Measurements from ENCODE around the gene MINDY4.

MINDY4 gene

GRCh38 chr7:30775992-30776391 is 4.8 kb downstream of the MINDY4 start:
- no peak for DNase-seq (ENCODE audit: low spot score)

DNA sequence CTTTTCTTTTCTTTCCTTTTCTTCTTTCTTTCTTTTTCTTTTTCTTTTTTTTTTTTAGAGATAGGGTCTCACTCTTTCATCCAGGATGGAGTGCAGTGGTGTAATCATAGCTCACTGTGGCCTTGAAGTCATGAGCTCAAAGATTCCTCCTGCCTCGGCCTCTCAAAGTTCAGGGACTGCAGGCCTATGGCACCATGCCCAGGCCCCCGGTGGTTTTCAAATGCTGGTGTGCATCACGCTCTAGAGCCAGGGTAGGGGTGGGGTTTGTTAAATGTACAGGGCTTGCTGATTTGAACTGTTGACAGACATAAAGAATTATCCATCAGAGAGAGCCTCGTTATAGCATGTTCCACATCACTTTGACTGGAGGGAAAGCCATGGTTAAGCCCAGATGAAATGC is 5.8 kb downstream of the MINDY4 start:
- DNase-seq (ENCODE audit: low spot score) = no peak

GRCh38 chr7:30778255-30779025 is 7.2 kb downstream of the MINDY4 start:
- no peak for DNase-seq (ENCODE audit: low spot score)

DNA sequence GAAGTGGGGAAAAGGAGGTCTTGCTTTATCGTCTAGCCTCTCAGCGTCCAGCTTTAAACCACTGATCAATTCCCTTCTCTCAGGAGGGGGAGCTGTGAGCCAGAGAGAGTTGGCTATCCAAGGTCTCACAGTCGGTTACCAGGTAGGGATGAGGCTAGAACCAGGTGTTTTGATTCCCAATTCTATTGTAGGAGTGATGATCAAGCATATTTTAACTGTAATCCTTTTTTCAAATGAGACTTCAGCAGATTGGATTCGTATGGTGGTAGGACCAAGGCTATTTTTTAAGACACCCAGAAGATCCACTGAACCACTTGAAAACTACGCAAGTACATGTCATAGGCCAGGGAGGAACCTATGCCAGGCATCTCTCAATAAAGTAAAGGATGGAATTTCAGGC is 8.4 kb downstream of the MINDY4 start:
- no peak for DNase-seq (ENCODE audit: low spot score)

- no peak for DNase-seq (ENCODE audit: low spot score)
Measured at GRCh38 chr7:30780941-30781340, 9.7 kb downstream of the MINDY4 start.

GRCh38 chr7:30782690-30783089 is 11.5 kb downstream of the MINDY4 start:
- no peak for DNase-seq (ENCODE audit: low spot score)

DNA sequence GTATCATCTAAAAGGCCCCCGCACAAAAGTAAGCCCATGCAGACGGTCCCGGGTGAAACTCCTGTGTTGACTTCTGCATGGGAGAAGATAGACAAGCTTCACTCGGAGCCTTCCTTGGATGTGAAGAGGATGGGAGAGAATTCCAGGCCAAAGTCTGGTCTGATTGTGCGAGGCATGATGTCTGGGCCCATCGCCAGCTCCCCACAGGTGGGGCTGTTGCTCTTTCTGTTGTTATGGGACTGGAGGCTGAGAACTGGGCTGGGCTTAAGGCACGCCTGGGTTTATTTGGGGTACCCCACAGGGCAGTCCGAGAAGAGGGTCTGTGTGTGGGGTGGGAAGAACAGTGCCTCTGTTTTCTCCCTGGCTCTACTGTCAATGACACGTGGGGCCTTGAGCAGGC is 14.6 kb downstream of the MINDY4 start:
- DNase-seq (ENCODE audit: low spot score) = no peak

DNA sequence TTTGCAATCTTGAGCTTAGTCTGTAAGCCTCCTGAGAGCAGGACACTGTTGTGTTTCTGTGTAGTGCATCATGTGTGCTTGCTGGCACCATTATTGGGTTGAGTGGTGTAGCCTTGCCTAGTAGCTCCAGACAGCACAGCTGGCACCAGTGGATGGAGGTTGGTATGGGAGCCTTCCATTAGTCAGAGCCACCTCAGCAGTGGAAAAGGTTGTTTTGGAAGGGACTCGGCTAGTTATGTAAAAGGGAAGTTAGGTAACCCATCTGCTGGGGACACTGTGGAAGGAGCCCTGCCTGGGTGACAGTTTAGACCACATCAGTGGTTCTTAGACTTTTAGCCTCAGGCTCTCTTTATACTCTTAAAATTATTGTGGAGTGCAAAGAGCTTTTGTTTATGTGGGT is 16.3 kb downstream of the MINDY4 start:
- no peak for DNase-seq (ENCODE audit: low spot score)

GRCh38 chr7:30788640-30789333 is 17.6 kb downstream of the MINDY4 start:
- no peak for DNase-seq (ENCODE audit: low spot score)

- no peak for DNase-seq (ENCODE audit: low spot score)
Measured at GRCh38 chr7:30789334-30789711, 18.1 kb downstream of the MINDY4 start.

DNA sequence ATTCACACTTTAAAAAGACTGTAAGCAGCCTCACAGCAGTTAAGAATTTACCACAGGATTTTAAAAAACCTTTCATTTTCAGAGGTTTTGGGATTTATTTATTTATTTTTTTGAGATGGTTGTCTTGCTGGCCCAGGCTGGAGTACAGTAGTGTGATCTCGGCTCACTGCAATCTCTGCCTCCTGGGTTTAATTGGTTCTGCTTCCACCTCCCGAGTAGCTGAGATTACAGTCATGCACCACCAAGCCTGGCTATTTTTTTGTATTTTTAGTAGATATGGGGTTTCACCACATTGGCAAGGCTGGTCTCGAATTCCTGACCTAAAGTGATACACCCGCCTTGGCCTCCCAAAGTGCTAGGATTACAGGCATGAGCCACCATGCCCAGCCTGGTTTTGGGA is 19.1 kb downstream of the MINDY4 start:
- DNase-seq (ENCODE audit: low spot score) = no peak

GRCh38 chr7:30791114-30791513 is 19.9 kb downstream of the MINDY4 start:
- no peak for DNase-seq (ENCODE audit: low spot score)

DNA sequence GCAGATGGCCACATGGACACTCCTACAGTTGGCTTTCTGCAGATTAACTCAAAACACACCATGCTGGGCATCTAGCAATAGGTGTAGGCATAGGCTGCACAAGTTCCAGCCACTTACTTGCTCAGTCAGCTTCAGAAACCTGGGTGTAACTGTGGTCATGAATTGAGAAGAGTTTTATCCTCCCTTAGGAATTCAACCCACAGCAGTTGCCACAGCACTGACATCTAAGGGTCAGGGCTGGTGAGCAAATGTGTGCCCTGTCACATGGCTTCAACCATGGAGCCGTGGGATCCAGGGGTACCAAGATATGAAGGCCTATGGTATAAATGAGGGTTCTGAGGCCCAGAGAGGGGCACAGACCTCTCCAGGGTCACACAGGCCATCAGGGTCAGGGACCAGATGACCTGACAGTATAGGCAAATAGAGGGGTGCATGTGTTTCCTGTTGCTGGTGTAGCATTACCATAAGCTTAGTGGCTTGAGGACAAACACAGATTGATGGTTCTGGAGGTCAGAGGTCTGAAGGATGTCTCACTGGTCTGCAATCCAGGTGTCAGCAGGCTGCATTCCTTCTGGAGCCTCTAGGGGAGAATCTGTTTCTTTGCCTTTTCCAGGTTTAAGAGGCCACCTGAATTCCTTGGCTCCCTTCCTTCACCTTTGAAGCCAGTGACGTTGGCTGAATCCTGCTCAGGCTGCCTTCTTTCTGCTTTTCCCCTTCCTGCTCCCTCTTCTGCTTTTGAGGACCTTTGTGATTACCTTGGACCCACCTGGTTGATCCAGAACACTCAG is 24.1 kb downstream of the MINDY4 start:
- no peak for DNase-seq (ENCODE audit: low spot score)

- no peak for DNase-seq (ENCODE audit: low spot score)
Measured at GRCh38 chr7:30796105-30796869, 25.1 kb downstream of the MINDY4 start.

- no peak for DNase-seq (ENCODE audit: low spot score)
Measured at GRCh38 chr7:30797176-30798040, 26.2 kb downstream of the MINDY4 start.

- no peak for DNase-seq (ENCODE audit: low spot score)
Measured at GRCh38 chr7:30799206-30799975, 28.2 kb downstream of the MINDY4 start.

- DNase-seq (ENCODE audit: low spot score) = no peak
Measured at GRCh38 chr7:30799976-30800661, 28.9 kb downstream of the MINDY4 start.

DNA sequence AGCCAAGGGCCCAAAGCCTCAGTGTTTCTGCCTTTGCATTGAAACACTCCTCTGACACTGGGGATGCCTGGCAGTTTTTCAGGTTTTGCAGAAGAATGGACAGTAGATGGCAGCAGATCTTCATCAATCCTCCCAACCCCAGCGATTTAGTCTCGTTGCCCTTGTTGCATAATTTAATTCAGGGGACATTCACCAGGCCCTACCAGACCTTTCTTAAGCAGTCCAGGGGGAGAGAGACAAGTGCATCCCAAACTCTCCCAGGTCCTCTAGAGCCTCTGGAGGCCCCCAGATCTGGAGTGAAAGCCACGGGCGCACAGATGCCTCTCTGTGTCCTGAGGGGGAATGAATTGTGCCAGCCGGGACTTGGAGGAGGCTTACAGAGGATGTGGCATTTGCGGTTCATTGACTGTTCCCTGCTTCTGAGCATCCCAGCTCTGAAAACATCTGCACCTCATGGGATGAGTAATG is 29.6 kb downstream of the MINDY4 start:
- DNase-seq (ENCODE audit: low spot score) = peak; percentile 80

GRCh38 chr7:30802812-30803211 is 31.6 kb downstream of the MINDY4 start:
- DNase-seq (ENCODE audit: low spot score) = no peak
